Kidney (tissue), 14 donors: ENCODE measurements around the gene SUSD4. TPM values are rescaled to one million over a fixed set of nuclear protein-coding genes. Genes with fewer than 3 reads are reported as not detected.

Source experiments
- DNase-seq, 5 donors: peaks; one replicate each; pipeline ENCODE4 v3.0.0-alpha.2; 2013 to 2020
- FAIRE-seq: peaks from 2 replicates; lab custom pipeline; 2012; peaks lifted over from hg19 to GRCh38; lab: Jason Lieb, UNC
- H3K27ac ChIP-seq, 2 donors: one replicate each; pipeline ENCODE4 v1.7.0; 2013; ENCODE audit warnings: low read depth in 2 of 2, low read length in 2 of 2, inconsistent platforms in 1 of 2
- H3K27me3 ChIP-seq: one replicate; pipeline ENCODE4 v1.7.1; 2013; ENCODE audit warnings: low read length, inconsistent platforms; ENCODE audit not compliant: control insufficient read depth, insufficient read depth
- H3K36me3 ChIP-seq, 3 donors: one replicate each; pipeline versions ENCODE4 v1.7.0 to v1.7.1; 2013; ENCODE audit warnings: low read length in 3 of 3, control low read depth in 1 of 3, inconsistent platforms in 1 of 3; ENCODE audit not compliant: insufficient read depth in 3 of 3, control insufficient read depth in 2 of 3
- H3K4me1 ChIP-seq, 3 donors: one replicate each; pipeline versions ENCODE4 v1.7.0 to v1.7.1; 2013; ENCODE audit warnings: low read length in 3 of 3, inconsistent platforms in 1 of 3, low read depth in 1 of 3; ENCODE audit not compliant: control insufficient read depth in 2 of 3, insufficient read depth in 2 of 3
- H3K4me3 ChIP-seq, 3 donors: one replicate each; pipeline versions ENCODE4 v1.7.0 to v1.8.1; 2013; ENCODE audit warnings: low read length in 3 of 3, control low read depth in 1 of 3, inconsistent platforms in 1 of 3
- H3K9ac ChIP-seq, 3 donors: one replicate each; pipeline versions ENCODE4 v1.7.0 to v1.7.1; 2013; ENCODE audit warnings: low read length in 3 of 3, control low read depth in 1 of 3, inconsistent platforms in 1 of 3
- H3K9me3 ChIP-seq, 3 donors: one replicate each; pipeline versions ENCODE4 v1.7.0 to v1.7.1; 2013; ENCODE audit warnings: low read length in 3 of 3, control low read depth in 1 of 3, inconsistent platforms in 1 of 3; ENCODE audit not compliant: control insufficient read depth in 2 of 3, insufficient read depth in 1 of 3
- CTCF ChIP-seq: IDR thresholded peaks from 3 replicates; pipeline ENCODE4 v1.5.1; 2012; ENCODE audit warnings: mild to moderate bottlenecking, moderate library complexity, borderline replicate concordance; ENCODE audit not compliant: insufficient read depth; ENCODE audit errors: extremely low read depth
- intact Hi-C: fragments of 100-400 bp; cut with DNase I; formaldehyde crosslinking; loops from one replicate; pipeline ENCODE4 v1.11.1; 2022
- polyA plus RNA-seq: library from polyadenylated mRNA; stranded (reverse); fragments of 350-450 nt; fragmentation: Illumina TruSeq; extraction: RNeasy Lipid Tissue Mini Kit (QIAGEN cat#74804); gene quantifications from one replicate; pipeline ENCODE4 v1.2.3, GENCODE V29; 2014; ENCODE audit warnings: low read depth, low replicate concordance; ENCODE audit not compliant: insufficient read depth
- total RNA-seq: library from RNA; stranded (reverse); fragmentation: NEBNext Ultra II Directional; extraction: Animal tissue kit (Norgen Biotek cat#: 25700); gene quantifications from one replicate; pipeline ENCODE4 v1.2.1, GENCODE V29; 2021
- donor health status: control.
- donor health status: control.
- donor health status: control.
- donor health status: control.
- donor health status: control.
- donor health status: DM: yes; HTN: yes; CAD: no.
- donor health status: Normal renal cell carcinoma (clear cell type).

Gene SUSD4
- total and polyA plus RNA-seq, 2 donors from 2014 or later: 14.0 to 23.7 TPM

GRCh38 chr1:223180731-223181321 lies 183.2 kb downstream of the SUSD4 start:
- Histone ChIP-seq H3K36me3 (no peaks in the 10 kb centered on the region), H3K4me1 (peaks cover 0 to 2% (median 0%) of the 10 kb centered on the region in 3 donors), H3K9me3 (no peaks in the 10 kb centered on the region), H3K27me3 (no peaks in the 10 kb centered on the region), H3K4me3 (no peak overlapping the region), H3K9ac (no peak overlapping the region), H3K27ac (no peak overlapping the region)
- FAIRE-seq (no peak), DNase-seq (peak in 1 of 5 donors; percentile 43)
- no peak for TF ChIP-seq CTCF
- intact Hi-C loops: no loop called here

GRCh38 chr1:223179786-223180185 lies 184.2 kb downstream of the SUSD4 start:
- Histone ChIP-seq H3K4me1 (peaks cover 0 to 2% (median 0%) of the 10 kb centered on the region in 3 donors), H3K9ac (no peak overlapping the region), H3K4me3 (no peak overlapping the region), H3K27ac (no peak overlapping the region), H3K9me3 (no peaks in the 10 kb centered on the region), H3K27me3 (no peaks in the 10 kb centered on the region), H3K36me3 (no peaks in the 10 kb centered on the region)
- DNase-seq (no peak), FAIRE-seq (no peak)
- TF ChIP-seq CTCF: no peak
- intact Hi-C loops: no loop called here

- Histone ChIP-seq H3K9ac (no peak overlapping the region), H3K27me3 (no peaks in the 10 kb centered on the region), H3K27ac (no peak overlapping the region), H3K36me3 (no peaks in the 10 kb centered on the region), H3K4me3 (no peak overlapping the region), H3K9me3 (no peaks in the 10 kb centered on the region), H3K4me1 (peaks cover 0 to 2% (median 0%) of the 10 kb centered on the region in 3 donors)
- no peak for FAIRE-seq
- DNase-seq: no peak
- intact Hi-C loops: no loop called here
- no peak for TF ChIP-seq CTCF
These were observed 184.7 kb downstream of the SUSD4 start for GRCh38 chr1:223179280-223179679.

GRCh38 chr1:223177681-223178080 lies 186.3 kb downstream of the SUSD4 start:
- Histone ChIP-seq H3K9ac (no peak overlapping the region), H3K27ac (no peak overlapping the region), H3K4me3 (no peak overlapping the region), H3K4me1 (peaks cover 0 to 2% (median 0%) of the 10 kb centered on the region in 3 donors), H3K27me3 (no peaks in the 10 kb centered on the region), H3K9me3 (no peaks in the 10 kb centered on the region), H3K36me3 (no peaks in the 10 kb centered on the region)
- no peak for FAIRE-seq
- intact Hi-C loops: no loop called here
- peak in 3 of 5 donors; percentile 30 to 61 (median 33) for DNase-seq
- no peak for TF ChIP-seq CTCF
